K562 (cell line): ENCODE results near the gene SLC6A8. TPM values are rescaled to one million over a fixed set of nuclear protein-coding genes. Genes with fewer than 3 reads are reported as not detected.

Source experiments
- NCOA4 ChIP-seq: fragments of 450-650 bp; IDR thresholded peaks from 2 replicates; pipeline ENCODE4 v1.6.1; 2018; ENCODE audit warnings: mild to moderate bottlenecking; ENCODE audit not compliant: partially characterized antibody
- polyA plus RNA-seq, 8 experiments: library from polyadenylated mRNA; depleted of rRNA in 4 of 8; stranded (reverse) in 5 of 8; unstranded in 3 of 8; fragments of >200 nt; fragmentation: Nextera tagmentation in 2 of 8; fragmentation: Illumina TruSeq in 1 of 8; extraction: Ambion mirVana in 2 of 8; extraction: Trizol in 1 of 8; gene quantifications; 2 replicates each; pipeline versions ENCODE4 v1.2.1 to v1.2.3, GENCODE V29; 2011 to 2014; ENCODE audit warnings: inconsistent platforms in 1 of 8, missing spikeins in 1 of 8
- total RNA-seq, 7 experiments: library from RNA; depleted of rRNA in 6 of 7; stranded (reverse); fragments of >200 nt in 6 of 7; fragmentation: Illumina TruSeq in 2 of 7; extraction: Trizol in 2 of 7; gene quantifications; 2 replicates each; pipeline versions ENCODE4 v1.2.1 to v1.2.3, GENCODE V29; 2011 to 2021; ENCODE audit warnings: low replicate concordance in 1 of 7
- TF ChIP-seq, protein P1 (sequence below), 2 experiments: fragments of 450-650 bp; IDR thresholded peaks; 2 replicates each; pipeline ENCODE4 v1.6.1; 2016; ENCODE audit warnings: mild to moderate bottlenecking in 2 of 2, borderline replicate concordance in 1 of 2, low read depth in 1 of 2, moderate library complexity in 1 of 2

SLC6A8 gene
- total and polyA plus RNA-seq, 9 of the 15 experiments (the other 6 are each of a cell fraction or from before 2014, with no cell fraction given): 0.68 to 144 (median 34.3) TPM

DNA sequence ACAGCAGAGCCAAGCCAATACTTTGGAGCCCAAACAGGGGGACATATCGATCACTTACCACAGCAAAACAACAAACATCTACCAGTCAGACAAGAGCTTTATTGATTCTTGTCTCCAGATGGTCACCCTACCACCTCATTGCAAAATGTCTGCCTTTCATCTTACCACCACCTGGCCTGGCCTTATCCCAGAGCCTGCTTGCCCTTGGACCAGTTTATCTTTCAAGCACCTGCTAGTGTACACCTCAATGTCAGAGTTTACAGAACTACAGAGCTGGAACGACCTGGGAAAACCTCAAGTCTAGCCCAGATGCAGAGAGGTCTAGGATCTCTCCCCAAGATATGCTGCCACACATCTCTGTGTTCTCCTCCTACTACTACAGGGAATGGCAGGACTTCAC is 32.0 kb downstream of the SLC6A8 start (continued):
- TF ChIP-seq, protein P1, sequence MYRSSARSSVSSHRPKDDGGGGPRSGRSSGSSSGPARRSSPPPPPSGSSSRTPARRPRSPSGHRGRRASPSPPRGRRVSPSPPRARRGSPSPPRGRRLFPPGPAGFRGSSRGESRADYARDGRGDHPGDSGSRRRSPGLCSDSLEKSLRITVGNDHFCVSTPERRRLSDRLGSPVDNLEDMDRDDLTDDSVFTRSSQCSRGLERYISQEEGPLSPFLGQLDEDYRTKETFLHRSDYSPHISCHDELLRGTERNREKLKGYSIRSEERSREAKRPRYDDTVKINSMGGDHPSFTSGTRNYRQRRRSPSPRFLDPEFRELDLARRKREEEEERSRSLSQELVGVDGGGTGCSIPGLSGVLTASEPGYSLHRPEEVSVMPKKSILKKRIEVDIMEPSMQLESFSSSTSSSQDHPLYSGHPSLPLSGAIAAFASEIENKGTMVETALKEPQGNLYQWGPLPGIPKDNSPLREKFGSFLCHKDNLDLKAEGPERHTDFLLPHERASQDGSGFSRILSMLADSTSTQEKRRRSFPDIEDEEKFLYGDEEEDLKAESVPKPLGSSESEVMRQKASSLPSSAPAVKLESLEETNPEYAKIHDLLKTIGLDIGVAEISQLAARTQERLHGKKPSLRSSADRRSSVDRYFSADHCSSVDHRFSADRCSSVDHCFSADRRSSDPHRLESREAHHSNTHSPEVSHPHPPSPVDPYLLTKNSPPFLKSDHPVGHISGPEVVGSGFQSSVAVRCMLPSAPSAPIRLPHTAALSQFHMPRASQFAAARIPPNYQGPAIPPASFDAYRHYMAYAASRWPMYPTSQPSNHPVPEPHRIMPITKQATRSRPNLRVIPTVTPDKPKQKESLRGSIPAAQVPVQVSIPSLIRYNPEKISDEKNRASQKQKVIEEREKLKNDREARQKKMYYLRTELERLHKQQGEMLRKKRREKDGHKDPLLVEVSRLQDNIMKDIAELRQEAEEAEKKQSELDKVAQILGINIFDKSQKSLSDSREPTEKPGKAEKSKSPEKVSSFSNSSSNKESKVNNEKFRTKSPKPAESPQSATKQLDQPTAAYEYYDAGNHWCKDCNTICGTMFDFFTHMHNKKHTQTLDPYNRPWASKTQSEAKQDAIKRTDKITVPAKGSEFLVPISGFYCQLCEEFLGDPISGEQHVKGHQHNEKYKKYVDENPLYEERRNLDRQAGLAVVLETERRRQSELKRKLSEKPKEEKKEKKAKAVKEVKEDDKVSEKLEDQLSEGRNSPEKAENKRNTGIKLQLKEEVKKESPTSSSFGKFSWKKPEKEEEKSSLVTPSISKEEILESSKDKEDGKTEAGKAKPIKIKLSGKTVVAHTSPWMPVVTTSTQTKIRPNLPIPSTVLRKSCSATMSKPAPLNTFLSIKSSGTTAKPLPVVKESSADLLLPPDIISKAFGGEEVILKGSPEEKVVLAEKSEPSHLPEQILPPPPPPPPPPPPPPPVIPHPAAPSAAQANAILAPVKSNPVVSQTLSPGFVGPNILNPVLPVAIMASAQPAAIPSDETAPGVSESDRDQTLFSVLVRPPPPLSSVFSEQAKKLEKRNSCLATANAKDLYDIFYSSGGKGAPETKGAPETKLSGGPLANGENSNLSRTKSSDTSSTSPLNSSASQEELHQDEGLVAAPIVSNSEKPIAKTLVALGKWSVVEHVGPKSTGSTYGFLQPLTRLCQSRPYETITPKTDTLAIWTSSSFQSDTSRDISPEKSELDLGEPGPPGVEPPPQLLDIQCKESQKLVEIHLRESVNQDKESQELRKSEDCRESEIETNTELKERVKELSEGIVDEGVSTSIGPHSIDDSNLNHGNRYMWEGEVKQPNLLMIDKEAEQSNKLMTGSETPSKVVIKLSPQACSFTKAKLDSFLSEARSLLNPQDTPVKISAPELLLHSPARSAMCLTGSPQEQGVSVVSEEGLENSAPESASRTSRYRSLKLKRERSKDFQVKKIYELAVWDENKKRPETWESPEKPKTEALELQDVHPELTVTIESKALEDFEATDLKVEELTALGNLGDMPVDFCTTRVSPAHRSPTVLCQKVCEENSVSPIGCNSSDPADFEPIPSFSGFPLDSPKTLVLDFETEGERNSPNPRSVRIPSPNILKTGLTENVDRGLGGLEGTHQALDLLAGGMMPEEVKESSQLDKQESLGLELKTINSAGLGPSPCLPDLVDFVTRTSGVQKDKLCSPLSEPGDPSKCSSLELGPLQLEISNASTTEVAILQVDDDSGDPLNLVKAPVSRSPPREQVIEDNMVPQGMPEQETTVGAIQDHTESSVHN (IDR thresholded peaks at IDR 0.05; ENCODE audit: borderline replicate concordance in 1 of 2, low read depth in 1 of 2): no peak
- no peak for TF ChIP-seq NCOA4
